Measurements from ENCODE around the gene SORCS2.

The SORCS2 gene

DNA sequence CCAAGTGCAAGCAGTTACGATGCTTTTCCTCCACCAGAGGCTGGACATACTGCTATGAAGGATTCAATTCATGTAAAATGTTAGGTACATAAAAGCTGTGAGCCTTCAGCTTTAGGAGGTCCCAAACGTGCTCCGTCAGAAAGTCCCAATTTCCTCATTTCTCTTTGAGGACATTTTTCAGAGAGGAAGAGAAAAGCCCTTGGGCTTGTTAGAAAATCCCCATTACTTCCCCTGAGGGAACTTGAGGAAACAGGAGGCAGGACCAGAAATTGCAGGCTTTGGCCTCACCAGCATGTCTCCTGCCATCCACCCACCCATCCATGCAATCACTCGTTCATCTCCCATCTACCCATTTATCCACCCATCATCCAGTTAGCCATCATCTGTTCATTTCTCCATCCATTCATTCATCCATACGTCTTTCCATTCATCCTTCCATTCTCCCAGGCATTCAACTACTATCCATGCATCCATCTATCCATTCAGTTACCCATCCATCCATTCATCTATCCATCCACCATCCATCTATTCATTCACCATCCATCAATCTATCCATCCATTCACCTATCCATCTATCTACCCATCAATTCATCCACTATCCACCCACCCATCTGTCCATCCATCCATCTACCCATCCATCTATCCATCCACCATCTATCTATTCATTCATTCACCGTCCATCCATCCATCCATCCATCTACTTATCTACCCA is 523.8 kb downstream of the SORCS2 start:
- no peak for TF ChIP-seq YY1 (IDR thresholded peaks at IDR 0.05; ENCODE audit: low read depth)
- no peak for TF ChIP-seq TEAD4 (IDR thresholded peaks at IDR 0.05)
- no peak for TF ChIP-seq EP300 (IDR thresholded peaks at IDR 0.05; ENCODE audit: borderline replicate concordance)
- TF ChIP-seq ZBTB7A (IDR thresholded peaks at IDR 0.05; ENCODE audit: low read depth), result no peak
- TF ChIP-seq EGR1 (IDR thresholded peaks at IDR 0.05), result no peak
- TF ChIP-seq RAD21 (IDR thresholded peaks at IDR 0.05; ENCODE audit: low read depth), result no peak

DNA sequence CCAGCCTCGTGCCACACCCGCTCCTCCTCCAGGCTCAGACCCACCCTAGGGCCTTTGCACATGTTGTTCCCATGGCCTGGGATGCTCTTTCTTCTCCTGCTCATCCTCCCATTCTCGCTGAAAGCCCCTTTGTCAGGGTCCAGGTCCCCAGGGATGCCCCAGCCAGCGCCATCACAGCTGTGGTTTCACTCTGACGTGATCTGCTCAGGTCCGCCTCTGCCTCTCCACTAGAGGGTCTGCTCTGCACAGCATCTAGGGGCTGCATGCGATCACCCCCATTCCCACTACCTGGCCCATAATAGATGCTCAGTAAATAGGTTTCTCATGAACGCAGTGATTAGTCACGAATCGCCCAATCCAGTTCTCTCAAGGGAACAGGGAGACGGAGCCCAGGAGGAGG is 524.8 kb downstream of the SORCS2 start:
- no peak for TF ChIP-seq CEBPB (IDR thresholded peaks at IDR 0.05)
- no peak for TF ChIP-seq TCF12 (IDR thresholded peaks at IDR 0.05; ENCODE audit: low read depth)
- TF ChIP-seq CREB1 (IDR thresholded peaks at IDR 0.05; ENCODE audit: low read depth), result no peak
- no peak for TF ChIP-seq EP300 (IDR thresholded peaks at IDR 0.05; ENCODE audit: borderline replicate concordance)
- TF ChIP-seq TEAD4 (IDR thresholded peaks at IDR 0.05), result no peak
- TF ChIP-seq ZBTB7A (IDR thresholded peaks at IDR 0.05; ENCODE audit: low read depth), result no peak
- no peak for TF ChIP-seq RAD21 (IDR thresholded peaks at IDR 0.05; ENCODE audit: low read depth)
- TF ChIP-seq, protein P1, sequence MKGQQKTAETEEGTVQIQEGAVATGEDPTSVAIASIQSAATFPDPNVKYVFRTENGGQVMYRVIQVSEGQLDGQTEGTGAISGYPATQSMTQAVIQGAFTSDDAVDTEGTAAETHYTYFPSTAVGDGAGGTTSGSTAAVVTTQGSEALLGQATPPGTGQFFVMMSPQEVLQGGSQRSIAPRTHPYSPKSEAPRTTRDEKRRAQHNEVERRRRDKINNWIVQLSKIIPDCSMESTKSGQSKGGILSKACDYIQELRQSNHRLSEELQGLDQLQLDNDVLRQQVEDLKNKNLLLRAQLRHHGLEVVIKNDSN (IDR thresholded peaks at IDR 0.05), result no peak
- TF ChIP-seq EGR1 (IDR thresholded peaks at IDR 0.05), result no peak
- no peak for TF ChIP-seq TAF1 (IDR thresholded peaks at IDR 0.05; ENCODE audit: low read depth)
- TF ChIP-seq YY1 (IDR thresholded peaks at IDR 0.05; ENCODE audit: low read depth), result no peak

DNA sequence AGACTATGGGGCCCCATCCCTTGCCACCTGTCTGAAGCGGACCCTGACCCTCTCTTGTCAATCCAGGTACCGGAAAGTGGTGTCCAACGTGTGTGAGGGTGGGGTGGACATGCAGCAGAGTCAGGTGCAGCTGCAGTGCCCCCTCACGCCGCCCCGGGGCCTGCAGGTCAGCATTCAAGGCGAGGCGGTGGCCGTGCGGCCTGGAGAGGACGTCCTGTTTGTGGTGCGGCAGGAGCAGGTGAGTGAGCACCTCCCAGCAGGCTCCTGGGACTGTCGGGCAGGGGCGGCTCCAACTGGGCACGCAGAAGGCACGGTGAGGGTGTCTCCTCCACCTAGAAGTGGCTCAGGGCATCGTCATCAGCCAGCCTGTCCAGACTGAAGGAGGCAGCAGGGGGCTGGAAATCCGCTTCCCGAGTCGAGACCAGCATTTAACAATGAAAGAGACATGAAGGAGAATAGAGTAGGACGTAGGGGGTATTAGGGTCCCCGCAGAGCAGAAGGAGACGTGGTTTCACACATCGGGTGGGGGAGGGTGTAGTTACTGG is 525.7 kb downstream of the SORCS2 start:
- TF ChIP-seq FOXM1 (IDR thresholded peaks at IDR 0.05; ENCODE audit: borderline replicate concordance, low read depth) (no peak), RAD21 (IDR thresholded peaks at IDR 0.05; ENCODE audit: low read depth) (no peak), TCF12 (IDR thresholded peaks at IDR 0.05; ENCODE audit: low read depth) (no peak), EP300 (IDR thresholded peaks at IDR 0.05; ENCODE audit: borderline replicate concordance) (no peak), CREB1 (IDR thresholded peaks at IDR 0.05; ENCODE audit: low read depth) (no peak), ZBTB7A (IDR thresholded peaks at IDR 0.05; ENCODE audit: low read depth) (no peak), TEAD4 (IDR thresholded peaks at IDR 0.05) (no peak), NFIC (IDR thresholded peaks at IDR 0.05) (no peak), YY1 (IDR thresholded peaks at IDR 0.05; ENCODE audit: low read depth) (no peak), EGR1 (IDR thresholded peaks at IDR 0.05) (no peak), CEBPB (IDR thresholded peaks at IDR 0.05) (no peak)
- TF ChIP-seq, protein P2, sequence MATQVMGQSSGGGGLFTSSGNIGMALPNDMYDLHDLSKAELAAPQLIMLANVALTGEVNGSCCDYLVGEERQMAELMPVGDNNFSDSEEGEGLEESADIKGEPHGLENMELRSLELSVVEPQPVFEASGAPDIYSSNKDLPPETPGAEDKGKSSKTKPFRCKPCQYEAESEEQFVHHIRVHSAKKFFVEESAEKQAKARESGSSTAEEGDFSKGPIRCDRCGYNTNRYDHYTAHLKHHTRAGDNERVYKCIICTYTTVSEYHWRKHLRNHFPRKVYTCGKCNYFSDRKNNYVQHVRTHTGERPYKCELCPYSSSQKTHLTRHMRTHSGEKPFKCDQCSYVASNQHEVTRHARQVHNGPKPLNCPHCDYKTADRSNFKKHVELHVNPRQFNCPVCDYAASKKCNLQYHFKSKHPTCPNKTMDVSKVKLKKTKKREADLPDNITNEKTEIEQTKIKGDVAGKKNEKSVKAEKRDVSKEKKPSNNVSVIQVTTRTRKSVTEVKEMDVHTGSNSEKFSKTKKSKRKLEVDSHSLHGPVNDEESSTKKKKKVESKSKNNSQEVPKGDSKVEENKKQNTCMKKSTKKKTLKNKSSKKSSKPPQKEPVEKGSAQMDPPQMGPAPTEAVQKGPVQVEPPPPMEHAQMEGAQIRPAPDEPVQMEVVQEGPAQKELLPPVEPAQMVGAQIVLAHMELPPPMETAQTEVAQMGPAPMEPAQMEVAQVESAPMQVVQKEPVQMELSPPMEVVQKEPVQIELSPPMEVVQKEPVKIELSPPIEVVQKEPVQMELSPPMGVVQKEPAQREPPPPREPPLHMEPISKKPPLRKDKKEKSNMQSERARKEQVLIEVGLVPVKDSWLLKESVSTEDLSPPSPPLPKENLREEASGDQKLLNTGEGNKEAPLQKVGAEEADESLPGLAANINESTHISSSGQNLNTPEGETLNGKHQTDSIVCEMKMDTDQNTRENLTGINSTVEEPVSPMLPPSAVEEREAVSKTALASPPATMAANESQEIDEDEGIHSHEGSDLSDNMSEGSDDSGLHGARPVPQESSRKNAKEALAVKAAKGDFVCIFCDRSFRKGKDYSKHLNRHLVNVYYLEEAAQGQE (IDR thresholded peaks at IDR 0.05; ENCODE audit: low read depth), result no peak
- TF ChIP-seq, protein P3, sequence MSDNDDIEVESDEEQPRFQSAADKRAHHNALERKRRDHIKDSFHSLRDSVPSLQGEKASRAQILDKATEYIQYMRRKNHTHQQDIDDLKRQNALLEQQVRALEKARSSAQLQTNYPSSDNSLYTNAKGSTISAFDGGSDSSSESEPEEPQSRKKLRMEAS (IDR thresholded peaks at IDR 0.05), result no peak

DNA sequence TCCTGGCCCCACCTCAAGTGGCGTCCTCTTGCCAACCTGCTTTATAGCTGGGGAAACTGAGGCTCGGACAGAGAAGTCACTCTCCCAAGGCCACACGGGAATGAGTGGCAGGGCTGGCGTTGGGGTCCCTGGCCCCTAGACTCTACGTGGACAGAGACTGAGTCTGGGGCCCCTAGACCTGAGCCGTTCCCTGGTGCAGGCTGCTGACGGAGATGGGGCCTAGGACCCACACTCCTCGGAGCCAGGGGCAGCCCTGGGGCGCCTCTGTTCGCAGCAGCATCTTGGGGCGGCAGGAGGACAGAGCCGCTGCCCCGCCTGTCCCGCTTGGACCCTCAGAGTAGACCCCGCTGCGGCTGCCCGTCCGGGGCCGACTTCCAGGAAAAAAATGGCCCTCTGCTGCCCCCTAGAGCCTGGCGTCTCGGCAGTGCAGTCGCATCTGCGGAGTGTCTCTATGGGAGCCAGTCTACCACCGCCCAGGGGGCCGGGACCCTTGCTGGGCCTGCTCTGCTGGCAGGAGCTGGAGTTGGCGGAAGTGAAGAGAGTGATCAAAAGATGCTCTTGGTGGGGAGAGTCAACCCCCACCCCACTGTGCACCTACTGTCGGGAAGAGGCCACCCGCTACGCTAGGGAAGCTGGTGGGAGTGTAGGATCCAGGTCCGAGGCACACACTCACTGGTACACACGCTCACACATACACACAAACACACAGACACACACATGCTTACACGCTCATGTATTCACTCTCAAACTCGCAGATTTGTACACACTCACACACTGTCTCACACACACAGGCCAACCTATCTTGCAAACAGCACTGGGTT is 527.2 kb downstream of the SORCS2 start:
- TF ChIP-seq TCF12 (IDR thresholded peaks at IDR 0.05; ENCODE audit: low read depth), result no peak
- no peak for TF ChIP-seq EGR1 (IDR thresholded peaks at IDR 0.05)
- no peak for TF ChIP-seq FOXM1 (IDR thresholded peaks at IDR 0.05; ENCODE audit: borderline replicate concordance, low read depth)
- TF ChIP-seq TEAD4 (IDR thresholded peaks at IDR 0.05), result no peak
- TF ChIP-seq TAF1 (IDR thresholded peaks at IDR 0.05; ENCODE audit: low read depth), result no peak
- no peak for TF ChIP-seq CREB1 (IDR thresholded peaks at IDR 0.05; ENCODE audit: low read depth)
- no peak for TF ChIP-seq EP300 (IDR thresholded peaks at IDR 0.05; ENCODE audit: borderline replicate concordance)
- TF ChIP-seq YY1 (IDR thresholded peaks at IDR 0.05; ENCODE audit: low read depth), result no peak
- no peak for TF ChIP-seq CEBPB (IDR thresholded peaks at IDR 0.05)
- peak; percentile 65; the same call in 1 of the 2 replicates for TF ChIP-seq ZBTB7A (IDR thresholded peaks at IDR 0.05; ENCODE audit: low read depth)
- peak; percentile 76 for TF ChIP-seq RAD21 (IDR thresholded peaks at IDR 0.05; ENCODE audit: low read depth)

DNA sequence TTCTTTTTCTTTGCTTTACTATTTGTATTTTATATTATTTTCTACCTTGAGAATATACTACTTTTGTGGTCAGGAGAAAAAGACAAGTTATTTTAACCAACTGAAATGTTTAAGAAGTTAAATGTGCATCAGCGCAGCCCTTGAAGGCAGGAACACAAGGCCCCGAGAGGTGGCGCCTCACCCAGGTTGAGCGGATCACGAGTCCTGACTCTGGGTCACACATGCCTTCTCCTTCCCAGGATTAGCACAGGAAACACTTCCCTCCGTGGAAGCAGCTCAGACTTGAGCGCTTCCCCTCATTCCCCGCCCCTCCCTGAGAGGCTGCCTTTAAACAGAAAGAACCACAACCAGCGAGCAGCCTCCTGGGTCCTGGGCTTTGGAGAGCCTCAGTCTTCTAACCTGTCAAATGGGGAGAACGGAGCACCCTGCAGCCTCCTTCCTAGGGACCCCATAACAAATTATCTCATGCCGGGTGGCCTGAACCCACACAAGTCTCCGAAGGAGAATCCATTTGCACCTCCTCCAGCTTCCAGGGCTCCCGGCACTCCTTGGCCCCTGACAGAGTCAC is 529.7 kb downstream of the SORCS2 start:
- no peak for TF ChIP-seq TCF12 (IDR thresholded peaks at IDR 0.05; ENCODE audit: low read depth)
- TF ChIP-seq RAD21 (IDR thresholded peaks at IDR 0.05; ENCODE audit: low read depth), result peak; percentile 36; the same call in 1 of the 2 replicates

DNA sequence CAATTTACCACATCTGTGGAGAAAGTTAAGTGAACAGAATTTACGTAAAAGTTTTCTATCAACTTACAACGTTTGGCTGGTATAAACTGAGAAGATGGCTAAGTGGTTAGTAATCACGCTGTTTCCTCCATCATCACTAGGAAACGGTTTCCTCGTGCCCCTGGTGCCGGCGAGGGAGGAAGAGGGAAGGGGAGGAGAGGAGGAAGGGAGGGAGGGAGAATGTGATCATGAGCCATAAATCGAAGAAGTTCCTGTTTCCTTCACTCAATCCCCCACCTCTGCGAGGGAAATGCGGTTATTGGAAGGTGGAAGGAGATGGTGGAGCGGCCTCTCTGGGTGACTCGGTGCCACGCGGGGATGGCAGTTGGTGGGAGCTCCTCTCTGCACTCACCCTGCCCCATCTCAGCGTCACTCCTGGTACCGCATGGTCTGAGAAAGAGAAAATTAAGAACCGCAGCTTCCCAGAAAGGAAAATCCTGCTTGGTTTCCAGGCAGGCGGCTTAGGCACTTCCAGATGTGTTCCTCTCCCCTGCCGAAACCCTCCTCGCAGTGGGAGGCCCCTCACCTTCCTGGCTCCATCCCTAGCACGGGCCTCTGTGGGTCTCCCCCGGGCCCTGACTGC is 530.5 kb downstream of the SORCS2 start:
- TF ChIP-seq, protein P2 (IDR thresholded peaks at IDR 0.05; ENCODE audit: low read depth), result no peak
- no peak for TF ChIP-seq ZBTB7A (IDR thresholded peaks at IDR 0.05; ENCODE audit: low read depth)
- TF ChIP-seq, protein P3 (IDR thresholded peaks at IDR 0.05), result no peak
- TF ChIP-seq TAF1 (IDR thresholded peaks at IDR 0.05; ENCODE audit: low read depth), result no peak
- no peak for TF ChIP-seq TCF12 (IDR thresholded peaks at IDR 0.05; ENCODE audit: low read depth)
- no peak for TF ChIP-seq CEBPB (IDR thresholded peaks at IDR 0.05)
- TF ChIP-seq, protein P1 (IDR thresholded peaks at IDR 0.05), result no peak
- no peak for TF ChIP-seq EGR1 (IDR thresholded peaks at IDR 0.05)
- no peak for TF ChIP-seq FOXM1 (IDR thresholded peaks at IDR 0.05; ENCODE audit: borderline replicate concordance, low read depth)
- TF ChIP-seq EP300 (IDR thresholded peaks at IDR 0.05; ENCODE audit: borderline replicate concordance), result no peak
- TF ChIP-seq NFIC (IDR thresholded peaks at IDR 0.05), result no peak
- no peak for TF ChIP-seq YY1 (IDR thresholded peaks at IDR 0.05; ENCODE audit: low read depth)
- no peak for TF ChIP-seq CREB1 (IDR thresholded peaks at IDR 0.05; ENCODE audit: low read depth)
- no peak for TF ChIP-seq TEAD4 (IDR thresholded peaks at IDR 0.05)
- no peak for TF ChIP-seq RAD21 (IDR thresholded peaks at IDR 0.05; ENCODE audit: low read depth)

All from Ishikawa (cell line).